Vagina (tissue), 2 donors: ENCODE data around the gene TRPM1.

Experiments
- CTCF ChIP-seq, 3 experiments: fragments of 450-650 bp in 2 of 3; fragments of 200-600 bp in 1 of 3; sonication (generic) in 1 of 3; IDR thresholded peaks; one replicate each; pipeline ENCODE4 v1.5.1; 2017 to 2019; ENCODE audit warnings: antibody characterized with exemption in 3 of 3, mild to moderate bottlenecking in 2 of 3, moderate library complexity in 2 of 3
- POLR2A ChIP-seq, 2 donors: fragments of 450-650 bp; IDR thresholded peaks; one replicate each; pipeline ENCODE4 v1.6.1; 2017; ENCODE audit warnings: antibody characterized with exemption in 2 of 2, mild to moderate bottlenecking in 2 of 2, moderate library complexity in 2 of 2

- TF ChIP-seq CTCF (IDR thresholded peaks at IDR 0.05) (no peak), POLR2A (IDR thresholded peaks at IDR 0.05) (no peak)
Observed at GRCh38 chr15:31013863-31014607, 87.5 kb downstream of the TRPM1 start.
